ENCODE data around the gene ST7. TPM values are rescaled to one million over a fixed set of nuclear protein-coding genes. Genes with fewer than 3 reads are reported as not detected.

Gene ST7
- total RNA-seq, 1 experiment from 2014 or later: 12.9 TPM

DNA sequence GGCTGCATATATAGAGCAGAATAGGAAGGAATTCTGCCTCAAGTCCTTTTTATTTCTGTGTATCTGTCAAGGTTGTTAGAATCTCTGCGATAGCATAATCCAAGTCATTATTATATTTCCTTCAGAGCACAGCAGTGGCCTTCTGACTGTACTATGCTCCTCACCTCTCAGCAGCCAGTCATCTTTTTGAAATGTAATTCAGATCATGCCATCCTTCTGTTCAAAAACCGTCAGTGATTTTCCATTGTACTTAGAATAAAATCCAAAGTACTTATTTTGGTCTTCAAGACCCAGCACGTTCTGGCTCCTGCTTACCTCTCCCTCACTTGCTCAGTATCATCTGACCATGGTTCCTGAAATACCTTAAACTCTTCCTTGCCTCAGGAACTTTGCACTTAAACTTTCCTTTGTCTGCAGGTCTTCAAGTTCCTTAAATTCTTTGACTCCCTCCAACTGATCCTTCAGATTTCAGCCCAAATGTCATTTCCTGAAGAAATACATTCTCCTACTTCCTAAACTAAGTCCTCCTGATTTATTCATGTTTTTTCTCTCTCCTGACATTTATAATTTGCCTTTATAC is 112.4 kb downstream of the ST7 start:
- H2BK20ac ChIP-seq (ENCODE audit: low read depth, low read length, poor library complexity, severe bottlenecking): no peak overlapping the region
- H3K79me1 ChIP-seq (ENCODE audit: insufficient read depth, low read depth, low read length, poor library complexity, severe bottlenecking): no peaks in the 10 kb centered on the region
- no peaks in the 10 kb centered on the region for H3K9me3 ChIP-seq (ENCODE audit: control insufficient read depth, low read depth, low read length)
- H2BK120ac ChIP-seq (ENCODE audit: low read depth, low read length, poor library complexity, severe bottlenecking): no peak overlapping the region
- H3K14ac ChIP-seq (ENCODE audit: insufficient read depth, low read length): no peak overlapping the region
- no peak overlapping the region for H2BK5ac ChIP-seq (ENCODE audit: insufficient read length, low read length)
- H3K27ac ChIP-seq (ENCODE audit: insufficient read length, low read depth, low read length): no peak overlapping the region
- TF ChIP-seq, protein P1, sequence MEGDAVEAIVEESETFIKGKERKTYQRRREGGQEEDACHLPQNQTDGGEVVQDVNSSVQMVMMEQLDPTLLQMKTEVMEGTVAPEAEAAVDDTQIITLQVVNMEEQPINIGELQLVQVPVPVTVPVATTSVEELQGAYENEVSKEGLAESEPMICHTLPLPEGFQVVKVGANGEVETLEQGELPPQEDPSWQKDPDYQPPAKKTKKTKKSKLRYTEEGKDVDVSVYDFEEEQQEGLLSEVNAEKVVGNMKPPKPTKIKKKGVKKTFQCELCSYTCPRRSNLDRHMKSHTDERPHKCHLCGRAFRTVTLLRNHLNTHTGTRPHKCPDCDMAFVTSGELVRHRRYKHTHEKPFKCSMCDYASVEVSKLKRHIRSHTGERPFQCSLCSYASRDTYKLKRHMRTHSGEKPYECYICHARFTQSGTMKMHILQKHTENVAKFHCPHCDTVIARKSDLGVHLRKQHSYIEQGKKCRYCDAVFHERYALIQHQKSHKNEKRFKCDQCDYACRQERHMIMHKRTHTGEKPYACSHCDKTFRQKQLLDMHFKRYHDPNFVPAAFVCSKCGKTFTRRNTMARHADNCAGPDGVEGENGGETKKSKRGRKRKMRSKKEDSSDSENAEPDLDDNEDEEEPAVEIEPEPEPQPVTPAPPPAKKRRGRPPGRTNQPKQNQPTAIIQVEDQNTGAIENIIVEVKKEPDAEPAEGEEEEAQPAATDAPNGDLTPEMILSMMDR (conservative IDR thresholded peaks at IDR 0.05): no peak
- no peak overlapping the region for H3K4me2 ChIP-seq (ENCODE audit: insufficient read depth, insufficient read length, low read length)
- Mint-ChIP-seq H3K27me3 (ENCODE audit: low read depth) (no peaks in the 10 kb centered on the region), H3K4me3 (no peak overlapping the region), H3K27ac (peak overlapping the region; percentile 11 to 62 (median 59); a peak in 6 of 7 replicates), H3K36me3 (ENCODE audit: insufficient read depth in 1 of 3, low read depth in 3 of 3) (no peaks in the 10 kb centered on the region), H3K9me3 (no peaks in the 10 kb centered on the region), H3K4me1 (peaks cover 24 to 31% of the 10 kb centered on the region in 2 experiments)
- H3K18ac ChIP-seq (ENCODE audit: insufficient read length, low read depth, low read length): no peak overlapping the region
- H4K91ac ChIP-seq (ENCODE audit: insufficient read length, low read depth, low read length): no peak overlapping the region
- H3K4ac ChIP-seq (ENCODE audit: low read depth, low read length): no peak overlapping the region
- H2AFZ ChIP-seq (ENCODE audit: low read length): no peak overlapping the region
- no peak overlapping the region for H4K8ac ChIP-seq (replicated peaks; ENCODE audit: insufficient read length, low read depth, low read length)
- no peak overlapping the region for H4K5ac ChIP-seq (ENCODE audit: insufficient read length, low read depth, low read length)
- no peak overlapping the region for H2BK12ac ChIP-seq (ENCODE audit: insufficient read length, low read depth, low read length)
- H3K56ac ChIP-seq (ENCODE audit: insufficient read length, low read depth, low read length): no peak overlapping the region
- H3K9ac ChIP-seq (ENCODE audit: extremely low read depth, insufficient read length, low read length): no peak overlapping the region
- peaks cover 4% of the 10 kb centered on the region; the same call in 1 of the 2 replicates for H3K4me1 ChIP-seq (ENCODE audit: insufficient read depth, low read length)
- no peak overlapping the region for H3K23ac ChIP-seq (ENCODE audit: insufficient read length, low read depth, low read length)
- no peak overlapping the region for H2BK15ac ChIP-seq (ENCODE audit: low read depth, low read length)
- H3K79me2 ChIP-seq (ENCODE audit: insufficient read depth, low read length): no peaks in the 10 kb centered on the region
- H3K23me2 ChIP-seq (ENCODE audit: insufficient read length, low read depth, low read length, poor library complexity, severe bottlenecking): no peaks in the 10 kb centered on the region
- no CpG with 5 or more reads among the region's 3 CpGs for WGBS (ENCODE audit: extremely low coverage, insufficient read length, low lambda C conversion rate)
- H4K20me1 ChIP-seq (ENCODE audit: control insufficient read depth, insufficient read depth, insufficient read length): no peaks in the 10 kb centered on the region
- DNase-seq: no peak
- no peak overlapping the region for H3T11ph ChIP-seq (ENCODE audit: low read length)
- no peaks in the 10 kb centered on the region for H3K27me3 ChIP-seq (ENCODE audit: insufficient read depth, low read length)
- no peak overlapping the region for H2AK5ac ChIP-seq (ENCODE audit: insufficient read length, low read length)
